Kasumi-1 (cell line): ENCODE data around the gene NEAT1.

Experiments
- DNase-seq, 2 experiments: peaks; one replicate each; lab custom pipeline; 2025; lab: John Stamatoyannopoulos, UW

NEAT1 gene

GRCh38 chr11:65433657-65434056, 11.1 kb downstream of the NEAT1 start:
- no peak for DNase-seq

- DNase-seq, result no peak
These were observed 11.6 kb downstream of the NEAT1 start for GRCh38 chr11:65434057-65434666.

- no peak for DNase-seq
These were observed 12.2 kb downstream of the NEAT1 start for GRCh38 chr11:65434667-65435410.

- DNase-seq, result no peak
These were observed 12.9 kb downstream of the NEAT1 start for GRCh38 chr11:65435411-65435931.

GRCh38 chr11:65435981-65436411, 13.4 kb downstream of the NEAT1 start:
- no peak for DNase-seq

- no peak for DNase-seq
These were observed 13.9 kb downstream of the NEAT1 start for GRCh38 chr11:65436412-65437032.

GRCh38 chr11:65437436-65438227, 15.0 kb downstream of the NEAT1 start:
- no peak for DNase-seq

- no peak for DNase-seq
These were observed 15.9 kb downstream of the NEAT1 start for GRCh38 chr11:65438257-65439151.

GRCh38 chr11:65439331-65440181, 17.0 kb downstream of the NEAT1 start:
- DNase-seq, result no peak

GRCh38 chr11:65440831-65441499, 18.4 kb downstream of the NEAT1 start:
- no peak for DNase-seq

- DNase-seq, result peak; percentile 34 to 43
These were observed 20.3 kb downstream of the NEAT1 start for GRCh38 chr11:65442842-65443331.

GRCh38 chr11:65444314-65445051, 21.9 kb downstream of the NEAT1 start:
- no peak for DNase-seq

GRCh38 chr11:65445101-65445603, 22.6 kb downstream of the NEAT1 start:
- no peak for DNase-seq

GRCh38 chr11:65445604-65446445, 23.2 kb downstream of the NEAT1 start:
- no peak for DNase-seq

GRCh38 chr11:65446446-65447277, 24.1 kb downstream of the NEAT1 start:
- DNase-seq, result no peak

- no peak for DNase-seq
These were observed 25.4 kb downstream of the NEAT1 start for GRCh38 chr11:65448074-65448417.
